ENCODE measurements around the gene KRTAP1-3. TPM values are rescaled to one million over a fixed set of nuclear protein-coding genes. Genes with fewer than 3 reads are reported as not detected.

Gene KRTAP1-3
- total RNA-seq, 2 donors from 2014 or later = 0.39 TPM; not detected in 1

- H3K27ac ChIP-seq = no peak overlapping the region
- no peaks in the 10 kb centered on the region for H3K4me1 ChIP-seq
- no peak for DNase-seq (ENCODE audit: low spot score)
- TF ChIP-seq, protein P1, sequence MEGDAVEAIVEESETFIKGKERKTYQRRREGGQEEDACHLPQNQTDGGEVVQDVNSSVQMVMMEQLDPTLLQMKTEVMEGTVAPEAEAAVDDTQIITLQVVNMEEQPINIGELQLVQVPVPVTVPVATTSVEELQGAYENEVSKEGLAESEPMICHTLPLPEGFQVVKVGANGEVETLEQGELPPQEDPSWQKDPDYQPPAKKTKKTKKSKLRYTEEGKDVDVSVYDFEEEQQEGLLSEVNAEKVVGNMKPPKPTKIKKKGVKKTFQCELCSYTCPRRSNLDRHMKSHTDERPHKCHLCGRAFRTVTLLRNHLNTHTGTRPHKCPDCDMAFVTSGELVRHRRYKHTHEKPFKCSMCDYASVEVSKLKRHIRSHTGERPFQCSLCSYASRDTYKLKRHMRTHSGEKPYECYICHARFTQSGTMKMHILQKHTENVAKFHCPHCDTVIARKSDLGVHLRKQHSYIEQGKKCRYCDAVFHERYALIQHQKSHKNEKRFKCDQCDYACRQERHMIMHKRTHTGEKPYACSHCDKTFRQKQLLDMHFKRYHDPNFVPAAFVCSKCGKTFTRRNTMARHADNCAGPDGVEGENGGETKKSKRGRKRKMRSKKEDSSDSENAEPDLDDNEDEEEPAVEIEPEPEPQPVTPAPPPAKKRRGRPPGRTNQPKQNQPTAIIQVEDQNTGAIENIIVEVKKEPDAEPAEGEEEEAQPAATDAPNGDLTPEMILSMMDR (IDR thresholded peaks at IDR 0.05) = no peak
- H3K4me3 ChIP-seq = no peak overlapping the region
- no peaks in the 10 kb centered on the region for H3K27me3 ChIP-seq
- no peaks in the 10 kb centered on the region for H3K9me3 ChIP-seq
- no peaks in the 10 kb centered on the region for H3K36me3 ChIP-seq
Observed at GRCh38 chr17:41012326-41013120, 22.2 kb downstream of the KRTAP1-3 start.

DNA sequence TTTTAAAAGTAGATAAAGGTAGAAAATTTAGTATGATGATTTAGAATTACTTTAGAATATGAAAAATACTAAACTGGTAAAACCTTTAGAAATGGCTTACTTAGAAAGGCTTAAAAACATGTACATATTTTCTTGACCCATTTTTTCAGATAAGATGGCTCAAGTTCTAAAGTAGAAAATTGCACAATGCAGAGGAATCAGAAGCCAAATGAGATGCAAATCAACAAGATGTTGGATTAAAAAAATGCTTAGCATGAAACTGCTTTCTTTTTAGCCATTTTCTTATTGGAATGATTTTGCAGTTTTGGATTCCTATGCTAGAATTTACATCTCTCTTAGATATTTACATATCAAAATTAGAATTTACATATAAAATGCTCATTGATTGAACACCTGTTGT, 24.2 kb downstream of the KRTAP1-3 start:
- Histone ChIP-seq H3K9me3 (no peaks in the 10 kb centered on the region), H3K27ac (no peak overlapping the region), H3K4me3 (no peak overlapping the region), H3K27me3 (no peaks in the 10 kb centered on the region), H3K4me1 (no peaks in the 10 kb centered on the region), H3K36me3 (no peaks in the 10 kb centered on the region)
- DNase-seq (ENCODE audit: low spot score) = no peak
- TF ChIP-seq, protein P1 (IDR thresholded peaks at IDR 0.05) = no peak

DNA sequence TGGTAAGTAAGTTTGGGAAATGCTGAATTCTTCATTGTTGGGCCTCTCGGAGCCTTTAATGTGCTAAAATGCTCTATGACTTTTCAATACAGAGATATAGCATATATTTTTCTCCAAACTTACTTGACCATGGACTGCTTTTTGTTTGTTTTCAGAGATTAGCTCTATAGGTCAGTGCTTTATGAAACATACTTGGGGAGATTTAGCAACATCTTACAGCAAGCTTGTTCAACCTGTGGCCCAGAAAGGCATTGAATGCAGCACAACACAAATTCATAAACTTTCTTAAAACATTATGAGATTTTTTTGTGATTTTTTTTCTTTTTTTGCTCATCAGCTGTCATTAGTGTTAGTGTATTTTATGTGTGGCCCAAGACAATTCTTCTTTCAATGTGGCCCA, 24.7 kb downstream of the KRTAP1-3 start:
- DNase-seq (ENCODE audit: low spot score) = no peak
- H3K36me3 ChIP-seq = no peaks in the 10 kb centered on the region
- H3K4me3 ChIP-seq = no peak overlapping the region
- H3K9me3 ChIP-seq = no peaks in the 10 kb centered on the region
- H3K4me1 ChIP-seq = no peaks in the 10 kb centered on the region
- TF ChIP-seq, protein P1 (IDR thresholded peaks at IDR 0.05) = no peak
- no peak overlapping the region for H3K27ac ChIP-seq
- no peaks in the 10 kb centered on the region for H3K27me3 ChIP-seq

DNA sequence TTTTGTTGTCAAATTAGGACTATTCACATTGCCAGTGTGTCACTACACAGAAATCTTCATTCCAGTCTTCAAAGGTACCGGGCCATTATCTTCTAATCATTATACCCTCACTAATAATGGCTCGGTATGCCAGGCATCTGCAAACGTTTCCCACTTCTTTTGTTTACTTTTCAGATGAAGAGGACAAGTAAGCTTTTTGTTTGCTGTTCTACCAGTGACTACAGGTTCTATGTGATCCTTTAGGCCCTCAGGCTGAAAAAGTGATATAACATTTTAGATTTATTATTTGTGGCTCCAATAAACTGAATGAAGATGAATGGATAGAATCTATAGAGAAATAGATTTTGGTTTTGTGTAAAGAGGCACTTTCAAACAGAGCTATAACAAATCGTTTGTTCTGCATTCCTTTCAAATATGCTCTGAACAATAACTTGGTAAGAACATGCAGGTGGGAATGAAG, 25.3 kb downstream of the KRTAP1-3 start:
- Histone ChIP-seq H3K4me1 (no peaks in the 10 kb centered on the region), H3K4me3 (no peak overlapping the region), H3K27ac (no peak overlapping the region), H3K27me3 (no peaks in the 10 kb centered on the region), H3K36me3 (no peaks in the 10 kb centered on the region), H3K9me3 (no peaks in the 10 kb centered on the region)
- TF ChIP-seq, protein P1 (IDR thresholded peaks at IDR 0.05) = no peak
- DNase-seq (ENCODE audit: low spot score) = no peak

DNA sequence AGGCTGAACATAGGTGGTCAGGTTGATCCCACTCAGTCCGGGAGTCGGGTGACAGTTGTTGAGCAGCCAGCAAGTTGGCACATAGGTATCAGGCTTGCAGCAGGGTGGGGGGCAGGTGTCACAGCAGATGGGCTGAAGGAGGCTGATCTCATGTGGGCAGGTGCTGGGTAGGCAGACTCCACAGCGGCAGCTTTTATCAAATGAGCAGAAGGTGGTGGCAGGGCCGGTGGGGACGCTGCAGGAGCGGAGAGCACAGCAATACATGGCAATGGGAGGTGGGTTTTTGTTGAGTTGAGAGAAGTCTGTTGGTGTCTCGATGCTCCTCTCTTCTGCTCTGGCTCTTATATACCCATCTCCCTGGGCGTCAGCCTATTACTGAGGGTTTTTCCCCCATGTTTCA, 25.9 kb downstream of the KRTAP1-3 start, which contains the start of gene KRTAP3-1:
TSS of gene KRTAP3-1 (minus strand) at position 318 of the 400 bp plus-strand sequence. CDS start at position 264, 54 bp downstream.
- Histone ChIP-seq H3K4me1 (no peaks in the 10 kb centered on the region), H3K9me3 (no peaks in the 10 kb centered on the region), H3K36me3 (no peaks in the 10 kb centered on the region), H3K27me3 (no peaks in the 10 kb centered on the region), H3K4me3 (no peak within 1 kb of the TSS), H3K27ac (no peak within 1 kb of the TSS)
- no peak for DNase-seq (ENCODE audit: low spot score)
- TF ChIP-seq, protein P1 (IDR thresholded peaks at IDR 0.05) = no peak

All from right atrium auricular region (tissue), 2 donors.